A549 (cell line): Measurements from ENCODE around the gene B3GAT3. TPM values are rescaled to one million over a fixed set of nuclear protein-coding genes. Genes with fewer than 3 reads are reported as not detected.
A peak's percentile ranks its signal among the peaks of the same experiment; 100 is the strongest.

ENCODE experiments used
- ATAC-seq, 2 experiments: fragments of 200-7000 bp in 1 of 2; fragments of >200 bp in 1 of 2; cut with Nextera tagmentation in 1 of 2; cut with Tn5 transposase in 1 of 2; 3 replicates each; pipeline versions ENCODE4 v1.8.0 to v1.9.1; 2018 to 2020; ENCODE audit warnings: mild to moderate bottlenecking in 1 of 2, moderate library complexity in 1 of 2
- CTCF ChIA-PET: fragments of 300-600 bp; sonication (Branson Sonifier 250); formaldehyde crosslinking; extraction: SDS; loops from one replicate; lab custom pipeline; 2021; ENCODE audit warnings: antibody characterized with exemption, inconsistent platforms; lab: Yijun Ruan, JAX
- POLR2A ChIA-PET: fragments of 350-600 bp; formaldehyde crosslinking; extraction: SDS; loops from one replicate; lab custom pipeline; 2021; ENCODE audit warnings: antibody characterized with exemption, inconsistent platforms; lab: Yijun Ruan, JAX
- DNase-seq, 2 experiments: peaks; one replicate each; pipeline versions ENCODE4 v3.0.0 to v3.0.0-alpha.2; 2011 to 2016; ENCODE audit warnings: low read depth in 1 of 2, low spot score in 1 of 2
- FAIRE-seq: peaks from 2 replicates; lab custom pipeline; 2011; peaks lifted over from hg19 to GRCh38; lab: Jason Lieb, UNC
- H3K27ac ChIP-seq, 2 experiments: fragments of >200 bp; sonication (Bioruptor Twin); formaldehyde crosslinking; 3 replicates each; pipeline ENCODE4 v1.5.1; 2016 to 2017
- H3K4me1 ChIP-seq: fragments of >200 bp; sonication (Bioruptor Twin); formaldehyde crosslinking; 3 replicates; pipeline ENCODE4 v1.6.1; 2016
- H3K4me2 ChIP-seq: fragments of >200 bp; sonication (Bioruptor Twin); formaldehyde crosslinking; 3 replicates; pipeline ENCODE4 v1.6.1; 2016
- H3K4me3 ChIP-seq: fragments of >200 bp; sonication (Bioruptor Twin); formaldehyde crosslinking; 3 replicates; pipeline ENCODE4 v1.5.1; 2016
- H3K9me3 ChIP-seq: fragments of >200 bp; sonication (Bioruptor Twin); formaldehyde crosslinking; 3 replicates; pipeline ENCODE4 v1.6.1; 2016
- CEBPB ChIP-seq, 2 experiments: fragments of >200 bp in 1 of 2; sonication (Bioruptor Twin) in 1 of 2; formaldehyde crosslinking in 1 of 2; IDR thresholded peaks; 2 replicates each; pipeline ENCODE4 v1.6.1; 2012 to 2016
- CHD2 ChIP-seq: fragments of 150-350 bp; IDR thresholded peaks from 2 replicates; pipeline ENCODE4 v1.6.1; 2014; ENCODE audit warnings: low read length; ENCODE audit not compliant: partially characterized antibody
- EHF ChIP-seq: fragments of 250-450 bp; sonication (Bioruptor Pico); IDR thresholded peaks from 2 replicates; pipeline ENCODE4 v1.5.0; 2020; ENCODE audit warnings: mild to moderate bottlenecking
- EHMT2 ChIP-seq: fragments of 200-600 bp; sonication (generic); IDR thresholded peaks from 2 replicates; pipeline ENCODE4 v1.6.1; 2016; ENCODE audit warnings: antibody characterized with exemption, low read depth, mild to moderate bottlenecking, moderate library complexity
- FOSL2 ChIP-seq, 2 experiments: fragments of 450-650 bp in 1 of 2; fragments of >200 bp in 1 of 2; sonication (Bioruptor Twin) in 1 of 2; formaldehyde crosslinking; IDR thresholded peaks; 2 replicates each; pipeline versions ENCODE4 v1.5.0 to v1.6.1; 2016 to 2020; ENCODE audit warnings: mild to moderate bottlenecking in 1 of 2, moderate library complexity in 1 of 2
- HDAC2 ChIP-seq: fragments of 200-600 bp; sonication (generic); IDR thresholded peaks from 2 replicates; pipeline ENCODE4 v1.6.1; 2016
- HEYL ChIP-seq: fragments of 250-450 bp; sonication (Bioruptor Pico); IDR thresholded peaks from 2 replicates; pipeline ENCODE4 v1.8.0; 2021; ENCODE audit warnings: mild to moderate bottlenecking, moderate library complexity
- HOXA7 ChIP-seq: fragments of 250-450 bp; sonication (Bioruptor Pico); IDR thresholded peaks from 2 replicates; pipeline ENCODE4 v1.5.0; 2020; ENCODE audit warnings: mild to moderate bottlenecking, moderate library complexity
- HOXB5 ChIP-seq: fragments of 250-450 bp; sonication (Bioruptor Pico); IDR thresholded peaks from 2 replicates; pipeline ENCODE4 v1.5.0; 2020; ENCODE audit warnings: mild to moderate bottlenecking, moderate library complexity
- KDM1A ChIP-seq: fragments of 200-600 bp; sonication (generic); IDR thresholded peaks from 2 replicates; pipeline ENCODE4 v1.6.1; 2016; ENCODE audit warnings: low read depth, mild to moderate bottlenecking
- KDM5A ChIP-seq: fragments of 200-600 bp; sonication (generic); IDR thresholded peaks from 2 replicates; pipeline ENCODE4 v1.6.1; 2016; ENCODE audit warnings: antibody characterized with exemption, mild to moderate bottlenecking
- MYC ChIP-seq: IDR thresholded peaks from 2 replicates; pipeline ENCODE4 v1.6.1; 2012; ENCODE audit warnings: mild to moderate bottlenecking, inconsistent platforms, low read length, improper control_type of control experiment, borderline replicate concordance
- NFE2L2 ChIP-seq: fragments of 150-350 bp; conservative IDR thresholded peaks from 2 replicates; pipeline ENCODE4 v1.6.1; 2014; ENCODE audit warnings: low read length
- NPAS2 ChIP-seq: fragments of 250-450 bp; sonication (Bioruptor Pico); IDR thresholded peaks from 2 replicates; pipeline ENCODE4 v1.8.0; 2022; ENCODE audit warnings: mild to moderate bottlenecking, moderate library complexity, borderline replicate concordance
- PHF8 ChIP-seq: fragments of 200-600 bp; sonication (generic); IDR thresholded peaks from 2 replicates; pipeline ENCODE4 v1.6.1; 2016; ENCODE audit warnings: low read depth, mild to moderate bottlenecking, antibody characterized with exemption, moderate library complexity, borderline replicate concordance
- POLR2A ChIP-seq: IDR thresholded peaks from 2 replicates; pipeline ENCODE4 v1.6.1; 2012; ENCODE audit warnings: mild to moderate bottlenecking, low read length
- SREBF2 ChIP-seq: fragments of 450-650 bp; IDR thresholded peaks from 2 replicates; pipeline ENCODE4 v1.6.1; 2014; ENCODE audit warnings: mild to moderate bottlenecking, moderate library complexity
- ZFP36 ChIP-seq: fragments of 450-650 bp; IDR thresholded peaks from 2 replicates; pipeline ENCODE4 v1.6.1; 2014; ENCODE audit warnings: borderline replicate concordance; ENCODE audit not compliant: partially characterized antibody
- WGBS: methylation state at CpG from one replicate; pipeline ENCODE4 v1.1.6; 2017; ENCODE audit errors: missing lambda C conversion rate; 5-methylcytosine and 5-hydroxymethylcytosine counted together
- polyA plus RNA-seq, 4 experiments: library from polyadenylated mRNA; depleted of rRNA in 3 of 4; stranded (reverse); fragments of >200 nt; fragmentation: RNase III in 1 of 4; extraction: RNeasy Plus Mini Kit Qiagen cat#74134 plus additional on column Dnase treatment in 1 of 4; gene quantifications; 2 replicates in 3 of 4; 3 replicates in 1 of 4; pipeline ENCODE4 v1.2.3, GENCODE V29; 2011 to 2017
- TF ChIP-seq, protein P1 (sequence below): fragments of 150-350 bp; IDR thresholded peaks from 2 replicates; pipeline ENCODE4 v1.6.1; 2014; ENCODE audit warnings: low read depth, mild to moderate bottlenecking, low read length
- TF ChIP-seq, protein P2 (sequence below): IDR thresholded peaks from 2 replicates; pipeline ENCODE4 v1.6.1; 2012
- TF ChIP-seq, protein P3 (sequence below): fragments of >200 bp; sonication (Bioruptor Twin); formaldehyde crosslinking; IDR thresholded peaks from 2 replicates; pipeline ENCODE4 v1.6.1; 2016
- TF ChIP-seq, protein P4 (sequence below): IDR thresholded peaks from 2 replicates; pipeline ENCODE4 v1.6.1; 2012; ENCODE audit warnings: low read depth, borderline replicate concordance

Gene B3GAT3
- polyA plus RNA-seq, 2 of the 4 experiments (the other 2 are of a cell fraction), result 19.0 to 41.0 TPM

DNA sequence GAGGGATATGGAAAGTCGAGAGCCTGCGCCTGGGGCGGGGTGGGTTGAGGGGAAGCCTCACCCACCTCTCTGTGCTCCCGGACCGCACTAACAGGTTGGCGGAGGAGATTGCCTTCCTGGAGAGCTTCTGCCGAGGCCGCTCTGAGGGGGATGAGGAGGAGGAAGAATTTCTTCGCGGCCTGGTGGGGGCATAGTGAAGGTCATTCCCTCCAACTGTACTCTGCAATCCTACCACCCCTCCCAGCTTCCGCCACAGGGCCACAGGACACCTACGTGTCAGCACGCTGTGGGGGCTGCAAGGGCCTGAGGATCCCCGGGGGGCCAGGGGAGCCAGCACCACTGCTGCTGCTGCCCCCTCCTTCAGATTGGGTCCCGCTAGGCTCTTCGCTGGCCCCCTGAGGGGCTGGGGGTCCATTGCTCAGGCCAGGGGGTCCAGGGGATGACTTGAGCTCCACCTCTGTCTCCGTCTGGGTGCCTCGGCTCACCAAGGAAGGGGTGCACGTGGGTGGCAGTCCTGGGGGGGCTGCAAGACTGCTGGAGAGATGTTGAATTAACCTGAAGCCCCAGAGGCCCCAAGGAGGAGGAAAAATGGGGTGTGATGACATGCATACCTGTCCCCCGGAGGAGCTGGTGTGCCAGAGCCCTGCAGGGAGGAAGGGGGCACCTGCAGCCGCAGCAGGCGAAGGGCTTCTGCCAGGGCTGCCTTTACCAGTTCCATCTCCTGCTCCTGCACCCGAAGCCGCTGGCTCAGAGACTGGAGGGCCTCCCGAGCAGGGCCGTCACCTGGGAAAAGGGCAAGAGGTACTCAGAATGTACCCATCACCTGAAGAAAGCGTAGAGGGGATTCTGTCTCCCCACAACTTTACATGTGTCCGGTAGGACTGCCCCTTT, 10.7 kb downstream of the B3GAT3 start (continued):
- TF ChIP-seq SREBF2, result no peak
- no peak for TF ChIP-seq KDM5A

DNA sequence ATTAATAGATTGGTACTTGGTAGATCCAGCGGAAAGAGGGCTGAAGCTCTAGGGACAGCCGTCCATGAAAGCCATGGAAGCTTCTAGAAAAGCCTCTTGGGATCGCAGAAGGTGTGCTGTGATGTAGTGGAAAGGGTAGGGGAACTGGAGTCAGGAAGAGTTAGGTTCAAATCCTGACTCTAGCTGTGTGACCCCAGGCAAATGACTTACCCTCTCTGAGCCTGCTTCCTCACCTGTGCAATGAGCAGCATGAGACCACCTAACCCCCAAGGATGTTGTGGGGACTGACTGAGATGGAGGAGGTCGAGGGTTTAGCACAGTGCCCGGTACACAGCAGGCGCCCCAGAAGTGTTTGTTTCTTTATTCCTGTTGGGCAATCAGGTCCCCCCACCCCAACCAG, 11.4 kb downstream of the B3GAT3 start:
- Histone ChIP-seq H3K9me3 (no peaks in the 10 kb centered on the region), H3K27ac (no peak overlapping the region; a peak in 1 of 6 replicates), H3K4me1 (peaks cover 29% of the 10 kb centered on the region), H3K4me2 (no peak overlapping the region; the same call in 2 of the 3 replicates), H3K4me3 (no peak overlapping the region)
- DNase-seq, result no peak
- no peak for FAIRE-seq
- TF ChIP-seq ZFP36 (peak; percentile 55), KDM1A (peak; percentile 59; the same call in 1 of the 2 replicates), POLR2A (no peak)
- ATAC-seq, result no peak
- CTCF ChIA-PET, result interaction anchor here (0.8 to 4.1 kb wide), 14 partner anchors 8 to 231 kb away, joined by 3 to 48 read pairs (median 8); partner anchors contain the start of genes B3GAT3 and MTA2
- WGBS, result 87% methylated on average over 6 of the region's 6 CpGs
- POLR2A ChIA-PET, result interaction anchor here (1.0 to 3.7 kb wide), 2 partner anchors 10 to 19 kb away, joined by 4 to 27 read pairs; partner anchors contain the start of gene TUT1

DNA sequence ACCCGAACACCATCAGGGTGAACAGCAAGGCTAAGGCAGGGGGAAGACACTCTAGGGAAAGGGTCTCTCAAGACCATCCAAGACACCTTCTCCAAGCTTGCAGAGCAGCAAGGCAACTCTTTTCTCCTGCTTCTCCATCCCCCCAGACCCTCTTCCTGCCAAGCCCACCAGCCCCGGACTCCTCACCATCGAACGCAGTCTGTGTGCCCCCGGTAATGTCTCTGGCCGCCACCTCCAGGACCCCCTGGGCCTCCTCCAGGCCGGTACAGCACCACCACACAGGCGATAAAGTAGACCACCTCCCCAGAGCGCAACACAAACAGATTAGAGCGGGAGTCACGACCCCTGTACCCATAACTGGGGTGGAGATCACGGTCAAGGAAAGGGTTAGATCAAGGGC, 13.0 kb downstream of the B3GAT3 start:
- 95% methylated on average over 12 of the region's 12 CpGs for WGBS

DNA sequence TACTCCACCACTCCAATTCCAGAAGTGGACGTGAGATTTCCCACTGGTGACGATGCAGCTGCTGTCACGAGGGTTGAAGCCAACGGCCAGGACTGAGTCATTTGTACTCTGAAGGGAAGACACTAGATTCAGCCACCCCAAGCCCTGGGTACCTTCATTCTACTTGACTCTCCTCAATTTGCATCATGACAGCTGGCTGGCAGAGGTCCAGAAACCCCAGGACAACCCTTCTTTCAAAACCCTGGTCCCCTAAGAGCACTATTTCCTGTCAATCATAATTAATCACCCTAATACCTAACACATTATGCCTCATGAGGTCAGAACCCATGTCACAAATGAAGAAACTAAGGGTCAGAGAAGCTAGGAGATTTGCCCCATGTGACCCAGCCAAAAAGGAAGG, 14.1 kb downstream of the B3GAT3 start:
- CTCF ChIA-PET, result interaction anchor here (0.7 to 2.8 kb wide), 5 partner anchors 9 to 65 kb away, joined by 3 to 15 read pairs (median 3); partner anchors contain the start of genes B3GAT3 and TUT1
- POLR2A ChIA-PET, result interaction anchor here (0.6 kb wide), 1 partner anchor 35 kb away, joined by 4 read pairs; no protein-coding TSS in a partner anchor
- WGBS, result 83% methylated on average over 4 of the region's 4 CpGs

More for the DNA sequence above, 13.0 kb downstream of the B3GAT3 start:
- CTCF ChIA-PET, result interaction anchor here (0.8 to 2.8 kb wide), 5 partner anchors 8 to 20 kb away, joined by 3 to 15 read pairs (median 7); partner anchors contain the start of genes B3GAT3 and TUT1
- ATAC-seq, result no peak
- Histone ChIP-seq H3K9me3 (no peaks in the 10 kb centered on the region), H3K4me3 (no peak overlapping the region), H3K4me2 (no peak overlapping the region), H3K4me1 (peaks cover 25% of the 10 kb centered on the region), H3K27ac (no peak overlapping the region)
- POLR2A ChIA-PET, result no interaction called here
- no peak for FAIRE-seq
- TF ChIP-seq, protein P1, sequence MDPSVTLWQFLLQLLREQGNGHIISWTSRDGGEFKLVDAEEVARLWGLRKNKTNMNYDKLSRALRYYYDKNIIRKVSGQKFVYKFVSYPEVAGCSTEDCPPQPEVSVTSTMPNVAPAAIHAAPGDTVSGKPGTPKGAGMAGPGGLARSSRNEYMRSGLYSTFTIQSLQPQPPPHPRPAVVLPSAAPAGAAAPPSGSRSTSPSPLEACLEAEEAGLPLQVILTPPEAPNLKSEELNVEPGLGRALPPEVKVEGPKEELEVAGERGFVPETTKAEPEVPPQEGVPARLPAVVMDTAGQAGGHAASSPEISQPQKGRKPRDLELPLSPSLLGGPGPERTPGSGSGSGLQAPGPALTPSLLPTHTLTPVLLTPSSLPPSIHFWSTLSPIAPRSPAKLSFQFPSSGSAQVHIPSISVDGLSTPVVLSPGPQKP, result no peak
- TF ChIP-seq FOSL2 (IDR thresholded peaks at IDR 0.05), result no peak
- no peak for TF ChIP-seq FOSL2 (CRISPR knock-in tag; IDR thresholded peaks at IDR 0.05)
- TF ChIP-seq MYC, result no peak
- TF ChIP-seq POLR2A, result no peak
- no peak for TF ChIP-seq CHD2
- TF ChIP-seq HEYL (CRISPR knock-in tag), result no peak
- TF ChIP-seq SREBF2, result no peak
- TF ChIP-seq PHF8, result no peak
- TF ChIP-seq, protein P2, sequence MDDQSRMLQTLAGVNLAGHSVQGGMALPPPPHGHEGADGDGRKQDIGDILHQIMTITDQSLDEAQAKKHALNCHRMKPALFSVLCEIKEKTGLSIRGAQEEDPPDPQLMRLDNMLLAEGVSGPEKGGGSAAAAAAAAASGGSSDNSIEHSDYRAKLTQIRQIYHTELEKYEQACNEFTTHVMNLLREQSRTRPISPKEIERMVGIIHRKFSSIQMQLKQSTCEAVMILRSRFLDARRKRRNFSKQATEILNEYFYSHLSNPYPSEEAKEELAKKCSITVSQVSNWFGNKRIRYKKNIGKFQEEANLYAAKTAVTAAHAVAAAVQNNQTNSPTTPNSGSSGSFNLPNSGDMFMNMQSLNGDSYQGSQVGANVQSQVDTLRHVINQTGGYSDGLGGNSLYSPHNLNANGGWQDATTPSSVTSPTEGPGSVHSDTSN, result no peak
- TF ChIP-seq EHMT2, result no peak
- TF ChIP-seq HOXB5 (CRISPR knock-in tag), result no peak
- no peak for TF ChIP-seq NPAS2 (CRISPR knock-in tag)
- no peak for TF ChIP-seq NFE2L2
- TF ChIP-seq, protein P3, sequence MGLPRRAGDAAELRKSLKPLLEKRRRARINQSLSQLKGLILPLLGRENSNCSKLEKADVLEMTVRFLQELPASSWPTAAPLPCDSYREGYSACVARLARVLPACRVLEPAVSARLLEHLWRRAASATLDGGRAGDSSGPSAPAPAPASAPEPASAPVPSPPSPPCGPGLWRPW, result no peak
- TF ChIP-seq EHF (CRISPR knock-in tag), result no peak
- TF ChIP-seq, protein P4, sequence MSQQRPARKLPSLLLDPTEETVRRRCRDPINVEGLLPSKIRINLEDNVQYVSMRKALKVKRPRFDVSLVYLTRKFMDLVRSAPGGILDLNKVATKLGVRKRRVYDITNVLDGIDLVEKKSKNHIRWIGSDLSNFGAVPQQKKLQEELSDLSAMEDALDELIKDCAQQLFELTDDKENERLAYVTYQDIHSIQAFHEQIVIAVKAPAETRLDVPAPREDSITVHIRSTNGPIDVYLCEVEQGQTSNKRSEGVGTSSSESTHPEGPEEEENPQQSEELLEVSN, result no peak
- TF ChIP-seq HDAC2, result no peak
- no peak for DNase-seq

More for the DNA sequence above, 14.1 kb downstream of the B3GAT3 start:
- no peak overlapping the region for H3K4me2 ChIP-seq
- no peak for FAIRE-seq
- no peak for TF ChIP-seq HOXA7 (CRISPR knock-in tag)
- no peak for TF ChIP-seq CEBPB (IDR thresholded peaks at IDR 0.05)
- TF ChIP-seq, all 56 proteins: peak for 0
- peaks cover 16% of the 10 kb centered on the region for H3K4me1 ChIP-seq
- H3K27ac ChIP-seq, result no peak overlapping the region
- ATAC-seq (no peak), DNase-seq (no peak)
- H3K9me3 ChIP-seq, result no peaks in the 10 kb centered on the region
- no peak overlapping the region for H3K4me3 ChIP-seq
